SU-DHL-6 (cell line): Measurements from ENCODE around the gene TBC1D16.

ENCODE experiments used
- H2AFZ ChIP-seq: fragments of 200-600 bp; sonication (generic); 2 replicates; pipeline ENCODE4 v1.6.1; 2014; ENCODE audit warnings: low read depth, mild to moderate bottlenecking, moderate library complexity, mixed read lengths, antibody characterized with exemption, low read length; ENCODE audit not compliant: severe bottlenecking
- H3F3A ChIP-seq: fragments of 200-600 bp; shearing (Covaris generic); 2 replicates; pipeline ENCODE4 v1.6.0; 2016; ENCODE audit warnings: antibody characterized with exemption, mild to moderate bottlenecking; ENCODE audit not compliant: insufficient read depth
- H3K27ac ChIP-seq: fragments of 200-600 bp; sonication (generic); 2 replicates; pipeline ENCODE4 v1.5.1; 2016; ENCODE audit warnings: low read depth, mild to moderate bottlenecking, low read length, moderate library complexity, mixed read lengths
- H3K27me3 ChIP-seq: fragments of 200-600 bp; sonication (generic), shearing (Covaris generic); 2 replicates; pipeline ENCODE4 v1.6.0; 2014; ENCODE audit warnings: mild to moderate bottlenecking, low read length
- H3K36me3 ChIP-seq: fragments of 200-600 bp; sonication (generic); 2 replicates; pipeline ENCODE4 v1.6.1; 2014; ENCODE audit warnings: mild to moderate bottlenecking, low read length, mixed read lengths
- H3K4me2 ChIP-seq: fragments of 300-600, 200-600 bp; shearing (Covaris generic), sonication (generic); 2 replicates; pipeline ENCODE4 v1.6.0; 2014; ENCODE audit warnings: low read length, low read depth, mild to moderate bottlenecking; ENCODE audit not compliant: poor library complexity, severe bottlenecking
- H3K4me3 ChIP-seq: fragments of 200-600 bp; sonication (generic); 2 replicates; pipeline ENCODE4 v1.5.1; 2014; ENCODE audit warnings: antibody characterized with exemption, low read length, mild to moderate bottlenecking, mixed read lengths; ENCODE audit not compliant: insufficient read depth, poor library complexity, severe bottlenecking
- H3K79me2 ChIP-seq: fragments of 200-600 bp; sonication (generic); 2 replicates; pipeline ENCODE4 v1.6.1; 2014; ENCODE audit warnings: mild to moderate bottlenecking, low read length, moderate library complexity; ENCODE audit not compliant: insufficient read depth
- H3K9ac ChIP-seq: fragments of 200-600 bp; sonication (generic); 2 replicates; pipeline ENCODE4 v1.7.0; 2014; ENCODE audit warnings: mild to moderate bottlenecking, low read length
- H3K9me2 ChIP-seq: fragments of 200-600 bp; sonication (generic); replicated peaks from 2 replicates; pipeline ENCODE4 v1.6.1; 2014; ENCODE audit warnings: low read length; ENCODE audit not compliant: insufficient read depth
- H3K9me3 ChIP-seq: fragments of 200-600 bp; sonication (generic); 2 replicates; pipeline ENCODE4 v1.6.1; 2014; ENCODE audit warnings: low read length, mixed read lengths; ENCODE audit not compliant: insufficient read depth
- H4K20me1 ChIP-seq: fragments of 200-600 bp; sonication (generic); 2 replicates; pipeline ENCODE4 v1.6.1; 2014; ENCODE audit warnings: low read depth, mild to moderate bottlenecking, antibody characterized with exemption, low read length, moderate library complexity, mixed read lengths
- CTCF ChIP-seq: fragments of 200-600 bp; sonication (generic); IDR thresholded peaks from one replicate; pipeline ENCODE4 v1.5.1; 2017; ENCODE audit warnings: antibody characterized with exemption, mild to moderate bottlenecking, low read length, moderate library complexity; ENCODE audit not compliant: insufficient read depth, poor library complexity, severe bottlenecking
- EZH2phosphoT487 ChIP-seq: fragments of 200-600 bp; sonication (generic), shearing (Covaris generic); conservative IDR thresholded peaks from 2 replicates; pipeline ENCODE4 v1.6.1; 2018; ENCODE audit warnings: mild to moderate bottlenecking, antibody characterized with exemption, low read length, moderate library complexity, mixed read lengths

The TBC1D16 gene

GRCh38 chr17:79938336-79939093 is 97.2 kb downstream of the TBC1D16 start:
- Histone ChIP-seq H4K20me1 (no peaks in the 10 kb centered on the region), H3K4me3 (no peak overlapping the region)

GRCh38 chr17:79937391-79938335 is 98.0 kb downstream of the TBC1D16 start:
- Histone ChIP-seq H3K9ac (no peak overlapping the region), H3K4me2 (no peak overlapping the region), H4K20me1 (no peaks in the 10 kb centered on the region), H3K79me2 (no peaks in the 10 kb centered on the region), H2AFZ (no peak overlapping the region), H3F3A (no peaks in the 10 kb centered on the region), H3K4me3 (no peak overlapping the region), H3K36me3 (no peaks in the 10 kb centered on the region), H3K9me2 (no peaks in the 10 kb centered on the region), H3K9me3 (no peaks in the 10 kb centered on the region), H3K27me3 (no peaks in the 10 kb centered on the region), H3K27ac (no peak overlapping the region)
- TF ChIP-seq EZH2phosphoT487 (no peak), CTCF (no peak)

More at GRCh38 chr17:79938336-79939093, 97.2 kb downstream of the TBC1D16 start:
- Histone ChIP-seq H3K9me3 (no peaks in the 10 kb centered on the region), H3K79me2 (no peaks in the 10 kb centered on the region), H3F3A (no peaks in the 10 kb centered on the region), H2AFZ (no peak overlapping the region), H3K27ac (no peak overlapping the region), H3K9me2 (no peaks in the 10 kb centered on the region), H3K27me3 (no peaks in the 10 kb centered on the region), H3K36me3 (no peaks in the 10 kb centered on the region), H3K4me2 (no peak overlapping the region), H3K9ac (no peak overlapping the region)
- no peak for TF ChIP-seq EZH2phosphoT487
- TF ChIP-seq CTCF: no peak

GRCh38 chr17:79936641-79937381 is 98.9 kb downstream of the TBC1D16 start:
- no peak overlapping the region for H2AFZ ChIP-seq
- TF ChIP-seq EZH2phosphoT487 (no peak), CTCF (no peak)
- no peaks in the 10 kb centered on the region for H3K36me3 ChIP-seq
- H3K79me2 ChIP-seq: no peaks in the 10 kb centered on the region
- no peak overlapping the region for H3K9ac ChIP-seq
- H3K27ac ChIP-seq: no peak overlapping the region
- H3K27me3 ChIP-seq: no peaks in the 10 kb centered on the region
- no peaks in the 10 kb centered on the region for H3K9me3 ChIP-seq
- H3K9me2 ChIP-seq: no peaks in the 10 kb centered on the region
- no peak overlapping the region for H3K4me3 ChIP-seq
- no peak overlapping the region for H3K4me2 ChIP-seq
- no peaks in the 10 kb centered on the region for H3F3A ChIP-seq
- no peaks in the 10 kb centered on the region for H4K20me1 ChIP-seq
